ENCODE measurements around the gene NXT1. TPM values are rescaled to one million over a fixed set of nuclear protein-coding genes. Genes with fewer than 3 reads are reported as not detected.

NXT1 gene
- total and polyA plus RNA-seq, 10 of the 15 experiments (the other 5 are each of a cell fraction or from before 2014, with no cell fraction given) = 10.2 to 66.7 (median 44.0) TPM

GRCh38 chr20:23350196-23350903 lies at the start of gene NXT1 (continued):
- TF ChIP-seq CUX1 (IDR thresholded peaks at IDR 0.05; ENCODE audit: insufficient replicate concordance, low read depth, low read length) = peak; percentile 12
- 0 out of 2 replicates have a peak, but pooled peaks have one; percentile 44 for TF ChIP-seq FOXK2 (IDR thresholded peaks at IDR 0.05)
- TF ChIP-seq SRF (IDR thresholded peaks at IDR 0.05; ENCODE audit: low read depth in 2 of 2, low read length in 2 of 2) = peak in 1 of 2 experiments; percentile 17; a peak in 1 of 4 replicates
- peak; percentile 87; the same call in 1 of the 2 replicates for TF ChIP-seq RB1 (IDR thresholded peaks at IDR 0.05; ENCODE audit: borderline replicate concordance)
- peak; percentile 60 for TF ChIP-seq NKRF (conservative IDR thresholded peaks at IDR 0.05)
- TF ChIP-seq EP300 (IDR thresholded peaks at IDR 0.05; ENCODE audit: borderline replicate concordance in 1 of 2, control insufficient read depth in 1 of 2, low read depth in 2 of 2, low read length in 2 of 2) = peak in 1 of 2 experiments; percentile 12; a peak in 2 of 4 replicates
- TF ChIP-seq SMAD1 (IDR thresholded peaks at IDR 0.05; ENCODE audit: low read depth, partially characterized antibody) = peak; percentile 47
- TF ChIP-seq ELK1 (IDR thresholded peaks at IDR 0.05; ENCODE audit: low read depth, low read length) = peak; percentile 56; the same call in 1 of the 2 replicates
- 0 out of 2 replicates have a peak, but pooled peaks have one; percentile 56 for TF ChIP-seq TCF12 (IDR thresholded peaks at IDR 0.05; ENCODE audit: low read depth, low read length)
- no peak for TF ChIP-seq MEF2B (IDR thresholded peaks at IDR 0.05; ENCODE audit: partially characterized antibody, poor library complexity, severe bottlenecking)
- peak; percentile 80 to 86 for TF ChIP-seq IKZF2 (IDR thresholded peaks at IDR 0.05)
- TF ChIP-seq BMI1 (IDR thresholded peaks at IDR 0.05; ENCODE audit: borderline replicate concordance) = no peak
- 0 out of 2 replicates have a peak, but pooled peaks have one; percentile 27 for TF ChIP-seq RELB (IDR thresholded peaks at IDR 0.05; ENCODE audit: low read depth)
- TF ChIP-seq TBL1XR1 (IDR thresholded peaks at IDR 0.05; ENCODE audit: low read depth, low read length) = no peak

Data from GM12878 (cell line).